K562 (cell line): ENCODE results near the gene GPS2. TPM values are rescaled to one million over a fixed set of nuclear protein-coding genes. Genes with fewer than 3 reads are reported as not detected.

Source experiments
- ATAC-seq: fragments of 200-7000 bp; cut with Tn5 transposase; 3 replicates; pipeline ENCODE4 v1.9.1; 2020; ENCODE audit warnings: moderate library complexity
- BruUV-seq: library from RNA; stranded (reverse); fragments of 400-500 nt; replicated peaks from 2 replicates; lab custom pipeline; 2021; lab: Mats Ljungman, UMichigan
- CTCF ChIA-PET: fragments of 300-600 bp; formaldehyde crosslinking; extraction: SDS; loops from one replicate; lab custom pipeline; 2021; ENCODE audit warnings: low intra/inter-chr PET ratio; lab: Yijun Ruan, JAX
- POLR2A ChIA-PET: fragments of 300-600, 350-650 bp; sonication (Branson Sonifier 250); formaldehyde crosslinking; extraction: SDS; loops from one replicate; lab custom pipeline; 2021; ENCODE audit warnings: antibody characterized with exemption, inconsistent platforms; lab: Yijun Ruan, JAX
- DNase-seq, 4 experiments: peaks; one replicate each; pipeline versions ENCODE4 v3.0.0 to v3.0.0-alpha.2; 2011 to 2018; ENCODE audit warnings: low spot score in 3 of 4, mixed read lengths in 3 of 4; ENCODE audit errors: extremely low read depth in 1 of 4
- FAIRE-seq: peaks from 2 replicates; lab custom pipeline; 2011; peaks lifted over from hg19 to GRCh38; lab: Jason Lieb, UNC
- H2AFZ ChIP-seq: 2 replicates; pipeline ENCODE4 v1.6.0; 2011; ENCODE audit warnings: low read depth, low read length, control low read depth, inconsistent platforms
- H3K27ac ChIP-seq: fragments of 200-600 bp; 3 replicates; pipeline ENCODE4 v1.8.0; 2011; ENCODE audit warnings: low read depth, mild to moderate bottlenecking, control low read depth, inconsistent platforms, low read length, moderate library complexity, mixed read lengths; ENCODE audit errors: extremely low read depth
- H3K27me3 ChIP-seq, 2 experiments: fragments of 300-600 bp in 1 of 2; 2 replicates in 1 of 2; 3 replicates in 1 of 2; pipeline versions ENCODE4 v1.6.0 to v1.8.0; 2011; ENCODE audit warnings: inconsistent platforms in 2 of 2, low read length in 2 of 2, mild to moderate bottlenecking in 1 of 2, mixed read lengths in 1 of 2, moderate library complexity in 1 of 2; ENCODE audit not compliant: control insufficient read depth in 2 of 2, insufficient read depth in 2 of 2
- H3K36me3 ChIP-seq: fragments of 300-600 bp; 3 replicates; pipeline ENCODE4 v1.8.0; 2011; ENCODE audit warnings: mild to moderate bottlenecking, low read length, inconsistent platforms; ENCODE audit not compliant: control insufficient read depth, insufficient read depth
- H3K4me1 ChIP-seq, 2 experiments: fragments of 200-600 bp in 1 of 2; replicated peaks in 1 of 2; 2 replicates in 1 of 2; 3 replicates in 1 of 2; pipeline versions ENCODE4 v1.5.1 to v1.8.0; 2011; ENCODE audit warnings: inconsistent platforms in 2 of 2, low read length in 2 of 2, mild to moderate bottlenecking in 1 of 2, mixed read lengths in 1 of 2, moderate library complexity in 1 of 2; ENCODE audit not compliant: control insufficient read depth in 2 of 2, insufficient read depth in 2 of 2
- H3K4me2 ChIP-seq: 2 replicates; pipeline ENCODE4 v1.6.1; 2011; ENCODE audit warnings: low read length, control low read depth, inconsistent platforms, mixed read lengths; ENCODE audit not compliant: insufficient read depth
- H3K4me3 ChIP-seq: fragments of 200-600 bp; sonication (generic), shearing (Covaris generic); 2 replicates; pipeline ENCODE4 v1.5.1; 2016; ENCODE audit warnings: control low read depth, inconsistent platforms
- H3K79me2 ChIP-seq: fragments of 200-600 bp; 3 replicates; pipeline ENCODE4 v1.8.0; 2011; ENCODE audit warnings: low read length, inconsistent platforms; ENCODE audit not compliant: control insufficient read depth, insufficient read depth
- H3K9ac ChIP-seq, 2 experiments: 2 replicates each; pipeline versions ENCODE4 v1.6.0 to v1.6.1; 2011; ENCODE audit warnings: low read depth in 2 of 2, low read length in 2 of 2, control low read depth in 1 of 2, inconsistent platforms in 1 of 2, mild to moderate bottlenecking in 1 of 2, mixed read lengths in 1 of 2; ENCODE audit not compliant: insufficient read depth in 1 of 2
- H3K9me1 ChIP-seq: one replicate; pipeline ENCODE4 v1.6.0; 2011; ENCODE audit warnings: inconsistent platforms, mild to moderate bottlenecking, low read length, moderate library complexity; ENCODE audit not compliant: control insufficient read depth, insufficient read depth
- H3K9me3 ChIP-seq: replicated peaks from 2 replicates; pipeline ENCODE4 v1.5.1; 2011; ENCODE audit warnings: low read depth, low read length, inconsistent platforms; ENCODE audit not compliant: control insufficient read depth, insufficient read depth
- H4K20me1 ChIP-seq: replicated peaks from 2 replicates; pipeline ENCODE4 v1.6.1; 2011; ENCODE audit warnings: low read length, inconsistent platforms, mixed read lengths; ENCODE audit not compliant: control insufficient read depth, insufficient read depth
- HDAC8 ChIP-seq: fragments of 450-650 bp; IDR thresholded peaks from 2 replicates; pipeline ENCODE4 v1.6.1; 2016; ENCODE audit warnings: mild to moderate bottlenecking, missing genetic modification characterization, moderate library complexity, missing compliant biosample characterization
- JUNB ChIP-seq: fragments of 450-650 bp; formaldehyde crosslinking; conservative IDR thresholded peaks from 2 replicates; pipeline ENCODE4 v1.4.0; 2020; ENCODE audit warnings: mild to moderate bottlenecking
- RERE ChIP-seq: sonication (generic); formaldehyde crosslinking; IDR thresholded peaks from 2 replicates; pipeline ENCODE4 v1.8.0; 2023; ENCODE audit warnings: missing genetic modification reagents, mild to moderate bottlenecking, borderline replicate concordance
- SIRT6 ChIP-seq: IDR thresholded peaks from one replicate; pipeline ENCODE4 v1.6.1; 2012; ENCODE audit warnings: low read depth, mild to moderate bottlenecking, control low read depth, inconsistent platforms, low read length, moderate library complexity
- ZNF518B ChIP-seq: fragments of 250-450 bp; sonication (Bioruptor Pico); IDR thresholded peaks from 2 replicates; pipeline ENCODE4 v1.5.0; 2021; ENCODE audit warnings: mild to moderate bottlenecking, moderate library complexity
- ZNF778 ChIP-seq: fragments of 450-650 bp; formaldehyde crosslinking; IDR thresholded peaks from 2 replicates; pipeline ENCODE4 v1.4.0; 2020; ENCODE audit warnings: mild to moderate bottlenecking, moderate library complexity
- WGBS: fragments of 100-300 bp; shearing (Covaris generic); methylation state at CpG from one replicate; pipeline ENCODE4 v1.1.6; 2016; ENCODE audit warnings: low coverage, mixed read lengths; ENCODE audit not compliant: insufficient coverage; ENCODE audit errors: missing lambda C conversion rate; 5-methylcytosine and 5-hydroxymethylcytosine counted together
- in situ Hi-C: fragments of 300-500 bp; cut with MboI; formaldehyde crosslinking; loops from 4 replicates; pipeline ENCODE4 v1.15.0; 2018; ENCODE audit warnings: inconsistent platforms, mixed read lengths
- intact Hi-C: fragments of 100-400 bp; cut with micrococcal nuclease; formaldehyde crosslinking; loops from 2 replicates; pipeline ENCODE4 v1.14.2; 2022
- polyA plus RNA-seq, 8 experiments: library from polyadenylated mRNA; depleted of rRNA in 4 of 8; stranded (reverse) in 5 of 8; unstranded in 3 of 8; fragments of >200 nt; fragmentation: Nextera tagmentation in 2 of 8; fragmentation: Illumina TruSeq in 1 of 8; extraction: Ambion mirVana in 2 of 8; extraction: Trizol in 1 of 8; gene quantifications; 2 replicates each; pipeline versions ENCODE4 v1.2.1 to v1.2.3, GENCODE V29; 2011 to 2014; ENCODE audit warnings: inconsistent platforms in 1 of 8, missing spikeins in 1 of 8
- total RNA-seq, 7 experiments: library from RNA; depleted of rRNA in 6 of 7; stranded (reverse); fragments of >200 nt in 6 of 7; fragmentation: Illumina TruSeq in 2 of 7; extraction: Trizol in 2 of 7; gene quantifications; 2 replicates each; pipeline versions ENCODE4 v1.2.1 to v1.2.3, GENCODE V29; 2011 to 2021; ENCODE audit warnings: low replicate concordance in 1 of 7

Gene GPS2
- total and polyA plus RNA-seq, 9 of the 15 experiments (the other 6 are each of a cell fraction or from before 2014, with no cell fraction given), result 18.3 to 75.7 (median 37.0) TPM

GRCh38 chr17:7321466-7321865 is 6.3 kb upstream of the GPS2 start (continued):
- no peak for TF ChIP-seq RERE (CRISPR knock-in tag)
- TF ChIP-seq JUNB (CRISPR knock-in tag), result no peak
- TF ChIP-seq, all 486 proteins: peak for 0

DNA sequence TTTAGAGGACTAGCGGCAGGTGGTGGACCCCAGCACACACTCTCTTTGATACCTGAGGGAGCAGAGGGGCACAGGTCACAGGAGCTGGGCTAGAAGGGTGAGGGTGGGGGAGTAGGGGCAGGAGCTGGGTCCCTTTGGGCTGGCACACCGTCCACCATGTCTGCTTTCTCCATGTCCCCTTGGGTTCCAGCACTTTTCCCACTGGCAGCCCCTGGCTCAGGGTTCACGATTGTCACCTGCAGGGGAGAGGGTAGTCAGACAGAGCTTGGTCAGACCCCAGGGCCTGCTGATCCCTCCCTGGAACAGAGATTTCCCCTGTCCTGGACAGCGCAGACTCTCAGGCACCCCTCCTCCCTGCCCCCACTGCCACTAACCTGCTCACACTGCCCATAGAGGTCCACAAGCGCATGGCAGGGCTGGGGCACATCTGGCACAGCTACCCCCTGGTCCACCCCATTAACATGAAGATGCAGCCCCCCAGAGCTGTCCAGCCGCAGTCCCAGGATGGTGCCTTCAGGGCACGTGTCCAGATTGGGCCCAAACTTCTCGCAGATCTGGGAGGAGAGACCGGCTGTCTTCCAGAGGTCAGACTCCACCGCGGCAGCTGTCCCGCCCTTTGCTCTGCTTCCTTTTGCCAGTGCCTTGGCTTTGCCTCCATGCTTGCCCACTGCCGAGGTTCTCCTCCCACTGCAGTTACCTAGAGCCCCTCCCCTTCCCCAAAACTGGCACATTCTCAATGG is 3.1 kb upstream of the GPS2 start:
- no peak overlapping the region for H2AFZ ChIP-seq
- in situ Hi-C loops, result no loop called here
- H3K9me1 ChIP-seq, result no peaks in the 10 kb centered on the region
- H3K9ac ChIP-seq, result no peak overlapping the region; a peak in 1 of 4 replicates
- TF ChIP-seq SIRT6 (no peak), HDAC8 (tag) (no peak), ZNF518B (no peak), ZNF778 (CRISPR knock-in tag) (no peak)
- TF ChIP-seq, all 486 proteins: peak for 0
- no peak for DNase-seq
- no peak overlapping the region for H3K27ac ChIP-seq
- H3K36me3 ChIP-seq, result peaks cover 73% of the 10 kb centered on the region; the same call in 2 of the 3 replicates
- no TSS peak for BruUV-seq
- ChIA-PET POLR2A (interaction anchor here (0.8 kb wide), 1 partner anchor 167 kb away, joined by 3 read pairs; no protein-coding TSS in a partner anchor), CTCF (no interaction called here)
- H3K4me2 ChIP-seq, result no peak overlapping the region
- FAIRE-seq, result no peak
- H3K4me3 ChIP-seq, result no peak overlapping the region
- H3K4me1 ChIP-seq, result peaks cover 5 to 18% of the 10 kb centered on the region in 2 experiments; a peak in 3 of 5 replicates
- intact Hi-C loops, result no loop called here
- peaks cover 4% of the 10 kb centered on the region; the same call in 1 of the 2 replicates for H4K20me1 ChIP-seq
- ATAC-seq, result no peak
- WGBS, result 94% methylated on average over 9 of the region's 13 CpGs
- no peaks in the 10 kb centered on the region for H3K27me3 ChIP-seq
- H3K79me2 ChIP-seq, result peaks cover 11% of the 10 kb centered on the region
- no peaks in the 10 kb centered on the region for H3K9me3 ChIP-seq
